ENCODE data around the gene MSRB1.

- TF ChIP-seq CTCF (IDR thresholded peaks at IDR 0.05): no peak
- TF ChIP-seq POLR2A (IDR thresholded peaks at IDR 0.05): no peak
Measured at GRCh38 chr16:1949507-1949906, 6.5 kb upstream of the MSRB1 start.

All from prostate gland (tissue), 2 donors.